GM12891 (cell line): ENCODE measurements around the gene VAMP2.

ENCODE experiments used
- DNase-seq: peaks from one replicate; pipeline ENCODE4 v3.0.0; 2011; ENCODE audit warnings: low spot score; ENCODE audit not compliant: insufficient read length
- FAIRE-seq: peaks from 2 replicates; lab custom pipeline; 2011; peaks lifted over from hg19 to GRCh38; lab: Jason Lieb, UNC
- PAX5 ChIP-seq: IDR thresholded peaks from 2 replicates; pipeline ENCODE4 v1.6.1; 2011; ENCODE audit warnings: low read length, moderate library complexity, mild to moderate bottlenecking; ENCODE audit not compliant: insufficient read depth, severe bottlenecking
- POLR2A ChIP-seq: IDR thresholded peaks from 2 replicates; pipeline ENCODE4 v1.6.1; 2011; ENCODE audit warnings: low read depth, low read length, control low read depth
- POLR2AphosphoS5 ChIP-seq: IDR thresholded peaks from 2 replicates; pipeline ENCODE4 v1.6.1; 2011; ENCODE audit warnings: low read depth, low read length, control low read depth
- POU2F2 ChIP-seq: IDR thresholded peaks from 2 replicates; pipeline ENCODE4 v1.6.1; 2011; ENCODE audit warnings: low read depth, mild to moderate bottlenecking, control low read depth, low read length, moderate library complexity
- SPI1 ChIP-seq: IDR thresholded peaks from 2 replicates; pipeline ENCODE4 v1.6.1; 2011; ENCODE audit warnings: low read depth, low read length, control low read depth
- TAF1 ChIP-seq: IDR thresholded peaks from 2 replicates; pipeline ENCODE4 v1.6.1; 2011; ENCODE audit warnings: low read depth, low read length, control low read depth

VAMP2 gene

DNA sequence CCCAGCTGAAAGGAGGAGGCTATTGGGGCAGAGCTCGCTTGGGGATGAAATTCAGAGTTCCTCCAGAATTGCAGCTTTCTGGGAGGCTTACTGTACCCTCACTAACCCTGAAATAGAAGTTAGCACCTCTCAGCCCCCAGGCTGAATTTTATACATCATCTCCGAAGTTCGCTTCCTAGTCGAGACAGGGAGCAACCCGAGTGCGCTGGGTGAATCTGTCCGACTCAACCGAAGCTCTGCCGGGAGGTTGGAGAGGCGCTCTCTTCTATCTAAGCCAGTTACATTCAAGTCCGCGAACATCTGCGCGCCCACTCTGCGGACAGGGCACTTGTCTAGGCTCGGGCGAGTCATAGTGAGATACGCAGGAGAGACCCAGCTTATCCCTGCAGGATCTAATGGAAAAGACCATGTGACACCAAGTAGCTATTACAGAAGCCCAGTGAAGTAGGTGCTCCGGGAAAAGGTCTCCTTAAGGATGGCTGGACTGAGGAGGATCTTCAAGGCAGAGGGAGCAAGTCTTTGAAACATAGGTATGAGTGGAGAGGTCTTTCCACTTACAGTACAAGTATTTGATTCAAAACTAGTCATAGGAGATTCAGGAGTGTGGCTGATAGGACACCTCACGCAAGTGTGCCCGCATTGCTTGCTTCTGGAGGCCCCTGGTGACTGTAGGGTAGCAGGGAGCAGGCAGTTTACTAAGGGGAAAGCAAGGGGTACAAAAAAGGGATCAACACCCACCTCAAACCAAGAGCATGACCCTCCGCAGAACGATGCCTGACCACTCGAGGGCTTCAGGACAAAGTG lies 38.2 kb downstream of the VAMP2 start:
- DNase-seq (no peak), FAIRE-seq (no peak)
- TF ChIP-seq TAF1 (no peak), POLR2A (no peak), PAX5 (no peak), POU2F2 (no peak), POLR2AphosphoS5 (no peak), SPI1 (no peak)

DNA sequence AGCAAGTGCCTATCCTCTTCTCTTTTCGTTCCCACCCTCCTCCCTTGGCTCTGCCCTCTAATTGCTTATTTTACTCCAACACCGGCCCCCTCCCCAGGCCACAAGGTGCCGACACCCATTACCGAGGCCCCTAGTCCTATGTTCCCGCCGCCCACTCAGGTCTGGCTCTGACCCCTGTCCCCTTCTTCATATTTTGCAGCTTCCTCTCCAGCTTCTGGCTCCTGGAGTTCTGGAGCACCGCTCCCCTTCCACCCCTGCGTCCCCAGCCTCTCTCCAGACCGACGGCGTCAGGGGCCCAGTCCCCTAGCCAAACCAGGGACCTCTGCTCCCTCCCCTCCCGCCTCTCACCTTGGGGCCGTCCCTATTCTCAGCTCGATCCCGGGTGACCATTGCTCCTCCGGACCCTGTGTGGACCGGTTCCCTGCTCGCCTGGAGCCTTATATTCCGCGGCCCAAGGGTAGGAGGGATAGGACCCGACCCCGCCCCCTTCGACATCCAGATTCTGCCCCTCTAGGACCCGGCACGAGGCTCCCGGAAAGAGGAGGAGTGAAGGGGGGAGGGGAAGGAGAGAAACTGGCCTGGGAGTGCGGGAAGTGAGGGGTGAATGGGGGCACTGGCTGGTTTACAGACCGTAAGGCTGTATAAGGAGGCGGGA lies 38.9 kb downstream of the VAMP2 start, which contains the start of gene HES7:
TSS of gene HES7 (minus strand) at position 412 of the 655 bp plus-strand sequence. CDS start at position 390, 22 bp downstream.
- TF ChIP-seq POLR2AphosphoS5 (no peak), TAF1 (no peak), POU2F2 (no peak), SPI1 (no peak), POLR2A (no peak), PAX5 (no peak)
- FAIRE-seq (no peak), DNase-seq (no peak)

GRCh38 chr17:8122924-8123694 lies 39.6 kb downstream of the VAMP2 start:
- no peak for TF ChIP-seq POLR2A
- DNase-seq (no peak), FAIRE-seq (no peak)

DNA sequence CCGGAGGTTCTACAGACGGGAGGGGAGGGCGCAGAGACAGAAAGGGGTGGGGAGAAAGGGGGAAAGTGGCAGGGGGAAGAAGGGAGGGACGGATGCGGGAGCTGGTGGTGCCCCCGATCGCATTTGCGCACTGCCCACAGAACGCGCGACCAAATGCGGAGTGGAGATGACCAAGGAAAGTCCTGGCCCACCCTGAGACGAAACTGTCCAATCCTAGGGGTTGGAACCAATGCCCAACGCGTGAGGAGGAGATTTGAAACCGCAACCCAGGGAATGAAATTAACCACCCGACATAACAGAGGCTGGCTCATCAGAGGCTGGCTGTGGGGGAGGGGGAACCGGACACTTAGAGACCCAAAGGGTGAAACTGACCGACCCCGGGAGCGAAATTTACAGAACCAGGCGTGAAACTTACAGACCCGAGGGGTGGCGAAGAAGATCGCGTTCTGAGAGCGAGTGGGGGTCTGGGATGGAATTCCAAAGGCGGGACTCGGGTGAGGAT lies 40.3 kb downstream of the VAMP2 start:
- FAIRE-seq (no peak), DNase-seq (no peak)

GRCh38 chr17:8121681-8122421 lies 40.9 kb downstream of the VAMP2 start:
- DNase-seq (no peak), FAIRE-seq (peak; percentile 54)
- TF ChIP-seq TAF1, result no peak
- TF ChIP-seq POLR2A, result no peak
- TF ChIP-seq SPI1, result no peak

More for the DNA sequence above, 40.3 kb downstream of the VAMP2 start:
- no peak for TF ChIP-seq PAX5

GRCh38 chr17:8121407-8121680 lies 41.4 kb downstream of the VAMP2 start:
- FAIRE-seq, result no peak

DNA sequence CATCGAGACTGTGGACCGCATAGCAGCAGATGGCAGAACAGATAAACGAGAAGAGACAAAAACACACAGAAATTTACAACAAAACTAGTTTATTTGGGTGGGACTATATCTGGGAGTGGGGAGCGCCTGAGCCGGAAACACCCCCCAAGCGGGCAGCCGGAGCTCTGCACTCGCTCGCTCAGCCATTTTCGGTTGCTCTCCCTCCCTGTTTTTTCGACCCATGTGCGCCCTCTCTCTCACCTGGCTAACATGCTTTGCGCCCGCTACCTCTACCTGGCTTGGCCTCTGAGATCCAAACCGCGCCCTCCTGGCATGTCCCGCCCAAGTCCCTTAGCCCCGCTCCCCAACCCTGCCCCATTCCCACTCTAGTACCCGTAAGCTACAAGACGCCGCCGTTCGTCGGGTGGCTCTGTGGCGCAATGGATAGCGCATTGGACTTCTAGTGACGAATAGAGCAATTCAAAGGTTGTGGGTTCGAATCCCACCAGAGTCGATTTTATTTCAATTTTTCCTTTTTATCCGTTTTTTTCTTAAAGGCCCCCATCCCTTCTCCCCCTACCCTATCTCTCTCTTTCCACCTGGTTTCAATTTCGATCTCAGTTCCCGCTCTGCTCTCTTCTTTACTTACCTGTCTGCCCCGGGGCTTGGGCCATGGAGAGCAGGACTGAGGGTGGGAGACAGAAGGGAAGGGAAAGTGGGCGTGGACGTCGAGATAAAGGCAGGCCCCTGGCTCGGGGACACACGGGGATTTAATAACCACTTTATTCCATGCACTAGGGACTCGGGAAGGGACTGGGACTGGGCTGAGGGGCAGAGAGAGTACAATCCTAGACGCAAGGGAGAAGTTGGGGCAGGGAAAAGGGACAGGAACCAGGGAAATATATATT lies 42.0 kb downstream of the VAMP2 start:
- no peak for FAIRE-seq
- DNase-seq, result no peak
- no peak for TF ChIP-seq TAF1
- TF ChIP-seq POLR2AphosphoS5, result no peak
- no peak for TF ChIP-seq SPI1
- TF ChIP-seq POU2F2, result no peak
- no peak for TF ChIP-seq POLR2A
- no peak for TF ChIP-seq PAX5

More at GRCh38 chr17:8121407-8121680, 41.4 kb downstream of the VAMP2 start:
- no peak for TF ChIP-seq POLR2A
- TF ChIP-seq PAX5, result no peak
- TF ChIP-seq POLR2AphosphoS5, result no peak
- TF ChIP-seq SPI1, result no peak
- no peak for TF ChIP-seq TAF1
- no peak for TF ChIP-seq POU2F2
- no peak for DNase-seq

DNA sequence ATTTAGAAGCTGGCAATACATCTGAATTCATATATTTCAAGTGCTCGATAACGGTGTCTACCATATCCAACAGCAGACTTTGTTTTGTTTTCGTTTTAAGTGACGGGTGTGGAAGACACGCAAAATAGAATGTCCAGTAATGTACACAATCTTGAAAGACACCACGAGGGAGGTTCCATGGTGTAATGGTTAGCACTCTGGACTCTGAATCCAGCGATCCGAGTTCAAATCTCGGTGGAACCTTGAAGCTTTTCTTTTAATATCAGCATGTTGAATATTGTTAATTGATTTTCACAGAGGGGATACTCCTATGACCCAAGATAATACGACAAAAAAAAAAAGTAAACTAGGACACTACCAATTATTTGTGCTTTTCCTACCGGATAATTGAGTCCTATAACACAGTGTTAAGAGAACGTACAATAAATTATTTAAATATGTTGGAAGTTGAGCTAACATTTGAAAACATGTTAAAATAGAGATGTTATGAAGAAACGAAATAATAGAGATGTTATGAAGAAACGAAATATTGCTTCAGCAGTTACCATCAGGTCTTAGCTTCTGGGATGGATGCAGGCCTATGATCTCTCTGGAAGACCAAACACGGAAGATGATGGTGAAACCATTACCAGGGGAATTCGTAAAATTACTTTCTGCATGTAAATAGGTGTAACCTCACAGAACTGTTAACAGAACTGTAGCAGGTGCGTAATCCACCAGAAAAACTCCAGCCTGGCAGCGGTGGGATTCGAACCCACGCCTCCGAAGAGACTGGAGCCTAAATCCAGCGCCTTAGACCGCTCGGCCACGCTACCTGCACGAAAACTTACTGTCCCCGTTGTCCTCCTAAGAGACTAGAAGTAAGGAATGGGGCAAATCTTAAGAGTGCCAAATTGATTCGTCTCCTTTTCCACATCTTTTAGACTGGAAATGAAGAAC lies 42.9 kb downstream of the VAMP2 start:
- DNase-seq (no peak), FAIRE-seq (peak; percentile 91)
- TF ChIP-seq POLR2A (no peak), TAF1 (no peak), PAX5 (no peak), POLR2AphosphoS5 (no peak), POU2F2 (no peak), SPI1 (no peak)
